HG03139 (cell line): Measurements from ENCODE around the gene SIM2.

Source experiments
- ATAC-seq: cut with Tn5 transposase; IDR thresholded peaks from one replicate; pipeline ENCODE4 v1.9.1; 2021; ENCODE audit not compliant: unreplicated experiment

The SIM2 gene

DNA sequence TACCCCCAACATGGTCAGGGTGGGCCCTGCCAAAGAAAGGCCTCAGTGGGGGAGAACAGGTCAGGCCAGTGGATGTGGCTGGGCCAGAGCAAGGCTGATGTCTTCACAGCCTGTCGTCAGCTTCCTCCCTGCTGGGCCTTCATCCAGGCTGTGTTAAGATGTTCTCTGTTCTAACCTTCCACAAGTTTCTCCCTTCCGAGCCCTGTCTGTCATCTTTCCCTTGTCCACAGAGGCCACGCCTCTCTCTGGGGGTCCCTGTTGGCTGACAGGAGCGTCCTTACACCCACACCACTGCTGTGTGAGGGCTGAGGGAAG, 36.2 kb downstream of the SIM2 start:
- no peak for ATAC-seq

DNA sequence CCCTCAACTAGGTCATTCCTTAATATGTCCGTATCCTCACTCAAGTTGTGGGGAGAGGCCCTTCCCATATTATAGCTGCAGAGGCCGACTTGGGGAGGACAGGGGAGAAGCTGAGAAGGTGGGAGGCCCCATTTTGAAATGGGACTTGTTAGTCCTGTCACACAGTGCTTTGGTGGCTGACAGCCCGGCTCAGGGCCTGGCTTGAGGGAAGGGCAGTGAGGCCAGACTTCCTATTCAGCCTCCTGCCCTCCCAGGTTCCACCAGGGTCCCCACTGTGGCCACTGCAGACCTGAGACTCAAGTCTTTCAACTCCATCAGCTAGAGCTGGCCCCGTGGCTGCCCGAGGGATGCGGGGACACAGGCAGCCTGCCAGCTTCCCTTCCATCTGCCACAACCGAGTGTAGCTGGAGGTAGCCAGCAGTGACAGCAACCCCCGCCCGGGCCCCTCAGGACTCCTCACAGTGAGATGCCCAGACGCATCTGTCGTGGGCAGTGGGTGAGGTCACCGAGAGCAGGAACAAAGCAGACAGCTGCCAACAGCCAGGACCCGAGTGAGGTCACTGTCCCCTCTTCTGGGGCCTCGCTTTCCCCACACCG, 36.9 kb downstream of the SIM2 start:
- no peak for ATAC-seq

DNA sequence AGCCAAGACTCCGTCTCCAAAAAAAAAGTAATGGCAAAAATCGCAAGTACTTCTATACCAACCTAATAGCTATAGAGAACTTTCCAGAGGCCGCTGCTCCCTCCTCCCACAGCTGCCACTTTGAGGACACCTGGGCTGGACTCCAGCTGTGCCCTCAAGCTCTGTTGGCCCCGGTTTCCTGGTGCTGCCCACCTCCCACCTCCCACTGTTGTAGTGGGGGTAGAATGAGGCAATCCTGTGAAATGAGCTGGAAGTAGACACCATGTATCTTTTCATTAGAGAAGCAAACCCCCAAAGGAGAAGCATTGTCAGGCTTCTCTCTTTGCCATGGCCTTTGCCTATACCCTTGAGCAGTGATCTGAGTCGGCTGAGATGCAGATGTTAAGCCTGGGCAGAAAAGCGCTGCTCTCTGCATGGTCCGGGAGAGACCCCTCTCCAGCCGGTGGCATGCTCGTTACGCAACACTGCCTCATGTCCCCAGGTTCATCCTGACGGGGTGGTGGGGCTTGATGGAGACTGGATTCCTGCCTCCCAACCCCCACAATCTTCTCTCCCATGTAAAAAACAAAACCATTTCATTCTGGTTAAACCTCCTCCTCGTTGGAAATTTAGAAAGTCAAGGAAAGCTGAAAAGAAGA, 39.7 kb downstream of the SIM2 start:
- no peak for ATAC-seq

DNA sequence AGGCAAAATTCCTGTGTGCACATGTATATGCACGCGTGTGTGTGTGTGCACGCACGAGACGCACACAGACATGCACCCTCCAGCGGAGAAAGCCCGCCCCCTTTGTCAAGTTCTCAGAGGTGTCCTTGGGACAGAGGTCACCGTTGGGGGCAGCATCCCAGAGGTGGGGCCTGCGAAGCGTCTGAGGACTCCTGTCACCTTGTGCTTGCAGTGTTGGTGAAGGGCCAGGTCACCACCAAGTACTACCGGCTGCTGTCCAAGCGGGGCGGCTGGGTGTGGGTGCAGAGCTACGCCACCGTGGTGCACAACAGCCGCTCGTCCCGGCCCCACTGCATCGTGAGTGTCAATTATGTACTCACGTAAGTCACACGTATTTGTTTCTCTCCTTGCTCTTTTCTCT, 42.6 kb downstream of the SIM2 start:
- ATAC-seq, result no peak

DNA sequence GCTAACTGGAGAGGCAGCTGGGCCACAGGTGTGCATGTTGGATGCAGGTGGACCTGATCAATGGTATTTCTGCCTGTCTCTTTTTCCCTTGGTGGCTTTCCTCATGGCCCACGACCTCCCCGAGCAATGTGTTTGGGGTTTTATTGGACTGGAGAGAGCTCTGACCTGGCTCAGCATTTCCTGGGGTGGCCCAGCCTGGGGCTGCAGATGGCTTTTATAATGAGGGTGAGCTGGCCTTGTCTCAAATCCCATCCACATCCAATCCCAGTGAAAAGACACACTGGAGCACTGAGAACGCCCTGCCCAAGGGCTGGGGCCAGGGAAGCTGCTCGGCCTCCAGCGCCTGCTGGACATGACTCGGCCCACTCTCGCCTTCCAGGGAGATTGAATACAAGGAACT, 44.1 kb downstream of the SIM2 start:
- no peak for ATAC-seq

DNA sequence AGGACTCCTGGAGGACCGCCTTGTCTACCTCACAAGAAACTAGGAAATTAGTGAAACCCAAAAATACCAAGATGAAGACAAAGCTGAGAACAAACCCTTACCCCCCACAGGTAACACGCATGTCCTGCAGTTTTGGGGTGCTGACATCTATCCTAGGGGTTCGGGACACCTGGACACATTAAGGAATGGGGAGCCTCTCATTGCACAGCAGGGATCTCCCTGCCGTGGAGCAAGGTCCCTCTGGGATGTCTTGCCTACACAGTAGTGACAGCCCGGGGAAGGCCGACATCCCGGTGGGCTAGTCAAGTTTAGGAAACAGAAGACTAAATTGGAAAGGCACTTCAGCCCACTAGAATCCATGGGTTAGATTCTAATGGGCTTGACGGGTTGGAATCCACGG, 44.5 kb downstream of the SIM2 start:
- ATAC-seq, result no peak

DNA sequence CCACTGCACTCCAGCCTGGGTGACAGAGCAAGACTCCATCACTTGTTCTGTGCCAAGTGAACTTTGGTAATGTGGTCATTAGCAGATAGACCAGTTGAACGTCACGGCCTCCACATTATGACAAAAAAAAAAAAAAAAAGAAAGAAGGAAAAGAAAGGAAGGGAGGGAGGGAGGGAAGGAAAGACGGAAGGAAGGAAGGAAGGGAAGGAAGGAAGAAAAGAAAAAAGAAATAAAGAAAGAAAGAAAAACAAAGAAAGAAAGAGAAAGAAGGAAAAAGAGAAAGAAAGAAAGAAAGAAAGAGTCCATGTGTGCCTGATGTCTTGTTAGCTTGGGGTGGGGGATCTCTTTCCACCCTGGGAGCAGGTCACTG, 45.3 kb downstream of the SIM2 start:
- no peak for ATAC-seq

DNA sequence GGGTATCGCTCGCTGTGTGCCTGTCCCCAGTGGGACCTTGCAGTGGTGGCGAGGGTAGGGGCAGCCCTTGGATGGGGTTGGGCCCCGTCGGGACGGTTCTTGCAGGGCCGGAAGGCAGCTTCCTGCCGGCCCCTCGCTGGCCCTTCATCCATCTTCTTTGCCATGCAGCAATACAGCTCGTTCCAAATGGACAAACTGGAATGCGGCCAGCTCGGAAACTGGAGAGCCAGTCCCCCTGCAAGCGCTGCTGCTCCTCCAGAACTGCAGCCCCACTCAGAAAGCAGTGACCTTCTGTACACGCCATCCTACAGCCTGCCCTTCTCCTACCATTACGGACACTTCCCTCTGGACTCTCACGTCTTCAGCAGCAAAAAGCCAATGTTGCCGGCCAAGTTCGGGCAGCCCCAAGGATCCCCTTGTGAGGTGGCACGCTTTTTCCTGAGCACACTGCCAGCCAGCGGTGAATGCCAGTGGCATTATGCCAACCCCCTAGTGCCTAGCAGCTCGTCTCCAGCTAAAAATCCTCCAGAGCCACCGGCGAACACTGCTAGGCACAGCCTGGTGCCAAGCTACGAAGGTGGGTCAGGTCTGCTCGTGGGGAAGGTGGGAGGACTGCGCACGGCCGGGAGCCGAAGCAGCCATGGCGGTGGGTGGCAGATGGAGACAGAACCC, 45.8 kb downstream of the SIM2 start:
- no peak for ATAC-seq

DNA sequence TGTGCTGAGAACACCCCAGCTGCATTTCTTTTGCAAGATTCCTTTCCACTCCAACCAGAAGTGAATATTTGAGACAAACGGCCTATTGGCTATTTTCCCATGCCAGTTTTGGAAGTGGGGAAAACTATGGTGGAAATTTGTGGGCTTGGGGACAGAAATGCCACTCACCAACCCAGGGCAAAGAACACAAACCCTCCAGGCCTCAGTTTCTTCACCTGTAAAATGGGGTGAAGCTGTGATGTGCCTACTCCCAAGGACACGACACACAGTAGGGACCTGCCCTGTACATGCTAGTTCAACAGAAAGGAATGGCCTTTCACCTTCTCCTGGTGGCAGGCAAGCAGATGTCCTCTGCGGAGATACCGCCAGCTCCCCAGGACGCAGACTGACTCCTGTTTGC, 46.5 kb downstream of the SIM2 start:
- no peak for ATAC-seq

DNA sequence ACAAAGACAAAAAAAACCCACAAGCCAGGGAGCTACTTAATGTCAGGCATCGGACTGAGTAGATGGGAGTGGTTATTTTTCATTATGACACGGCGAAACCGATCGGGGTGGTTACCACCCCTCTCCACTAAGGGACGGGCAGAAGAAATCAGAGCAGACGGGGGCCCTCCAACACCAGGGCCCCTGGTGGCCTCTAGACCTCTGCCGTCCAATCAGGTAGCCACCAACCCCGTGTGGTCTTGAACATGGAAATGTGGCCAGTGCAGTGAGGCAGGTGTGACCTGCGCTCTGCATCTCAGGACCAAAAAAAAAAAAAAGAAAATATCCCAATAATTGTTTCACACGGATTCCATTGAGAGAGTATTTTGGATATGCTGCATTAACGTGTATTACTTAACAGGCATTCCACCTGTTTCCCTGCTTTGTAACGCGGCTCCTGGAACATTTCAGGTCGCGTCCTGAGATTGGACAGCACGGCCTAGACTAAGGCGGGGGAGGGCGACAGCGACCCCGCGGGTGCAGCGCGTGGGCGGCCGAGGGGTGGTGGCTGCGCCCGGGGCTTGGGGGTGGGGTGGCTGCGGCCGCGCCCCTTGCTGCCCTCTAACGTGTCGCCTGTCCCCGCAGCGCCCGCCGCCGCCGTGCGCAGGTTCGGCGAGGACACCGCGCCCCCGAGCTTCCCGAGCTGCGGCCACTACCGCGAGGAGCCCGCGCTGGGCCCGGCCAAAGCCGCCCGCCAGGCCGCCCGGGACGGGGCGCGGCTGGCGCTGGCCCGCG, 48.3 kb downstream of the SIM2 start:
- no peak for ATAC-seq

DNA sequence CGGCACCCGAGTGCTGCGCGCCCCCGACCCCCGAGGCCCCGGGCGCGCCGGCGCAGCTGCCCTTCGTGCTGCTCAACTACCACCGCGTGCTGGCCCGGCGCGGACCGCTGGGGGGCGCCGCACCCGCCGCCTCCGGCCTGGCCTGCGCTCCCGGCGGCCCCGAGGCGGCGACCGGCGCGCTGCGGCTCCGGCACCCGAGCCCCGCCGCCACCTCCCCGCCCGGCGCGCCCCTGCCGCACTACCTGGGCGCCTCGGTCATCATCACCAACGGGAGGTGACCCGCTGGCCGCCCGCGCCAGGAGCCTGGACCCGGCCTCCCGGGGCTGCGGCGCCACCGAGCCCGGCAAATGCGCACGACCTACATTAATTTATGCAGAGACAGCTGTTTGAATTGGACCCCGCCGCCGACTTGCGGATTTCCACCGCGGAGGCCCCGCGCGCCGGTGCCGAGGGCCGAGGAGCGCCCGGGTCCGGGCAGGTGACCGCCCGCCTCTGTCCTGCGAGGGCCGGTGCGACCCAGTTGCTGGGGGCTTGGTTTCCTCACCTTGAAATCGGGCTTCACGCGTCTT, 49.0 kb downstream of the SIM2 start:
- ATAC-seq, result no peak

DNA sequence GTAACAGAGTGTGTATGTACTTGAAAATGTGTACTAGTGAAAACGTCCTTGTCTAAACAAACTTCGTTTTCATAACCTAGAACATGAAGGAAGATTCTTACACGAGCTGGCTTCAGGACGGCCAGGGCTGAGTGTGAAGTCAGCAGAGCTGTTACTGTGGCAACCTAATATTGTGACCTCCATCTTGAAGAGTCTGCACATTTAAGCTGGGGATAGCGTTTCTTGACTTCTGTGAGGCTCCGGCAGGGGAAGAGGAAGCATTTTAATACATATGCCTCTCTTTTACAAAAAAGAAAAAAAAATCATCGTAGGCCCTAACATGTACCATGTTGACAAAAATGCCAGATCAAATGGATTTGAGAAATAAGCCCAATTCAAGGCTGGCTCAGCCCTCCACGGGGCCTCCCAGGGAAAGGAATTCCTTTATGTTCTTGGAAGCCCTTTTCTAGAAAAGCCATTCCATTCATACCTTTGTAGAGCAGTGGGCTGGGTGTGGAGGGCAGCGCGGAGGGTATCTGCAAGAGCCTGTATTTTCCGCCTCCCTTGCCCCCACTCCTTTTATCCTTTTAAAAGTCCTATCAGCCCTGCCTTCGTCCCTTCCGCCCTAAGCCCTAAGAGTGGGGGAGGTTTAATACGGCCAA, 51.1 kb downstream of the SIM2 start:
- no peak for ATAC-seq

DNA sequence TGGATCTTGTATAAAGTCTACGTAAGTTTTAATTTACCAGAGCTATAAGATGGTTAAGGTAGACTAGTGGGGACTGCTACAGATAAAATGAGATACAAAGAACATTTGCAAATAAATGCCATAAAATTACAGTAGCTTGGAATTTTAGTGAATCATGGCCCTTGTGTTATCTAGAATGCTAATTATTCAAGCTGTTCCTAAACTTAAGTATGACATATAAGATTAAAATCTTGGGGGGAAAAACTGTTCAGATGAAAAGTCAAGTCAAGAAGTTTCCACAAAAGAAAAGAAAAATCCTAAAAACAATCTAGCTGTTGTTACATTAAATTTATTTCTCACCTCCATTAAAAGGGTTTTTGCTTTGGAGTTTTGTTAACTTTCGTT, 51.7 kb downstream of the SIM2 start:
- no peak for ATAC-seq

DNA sequence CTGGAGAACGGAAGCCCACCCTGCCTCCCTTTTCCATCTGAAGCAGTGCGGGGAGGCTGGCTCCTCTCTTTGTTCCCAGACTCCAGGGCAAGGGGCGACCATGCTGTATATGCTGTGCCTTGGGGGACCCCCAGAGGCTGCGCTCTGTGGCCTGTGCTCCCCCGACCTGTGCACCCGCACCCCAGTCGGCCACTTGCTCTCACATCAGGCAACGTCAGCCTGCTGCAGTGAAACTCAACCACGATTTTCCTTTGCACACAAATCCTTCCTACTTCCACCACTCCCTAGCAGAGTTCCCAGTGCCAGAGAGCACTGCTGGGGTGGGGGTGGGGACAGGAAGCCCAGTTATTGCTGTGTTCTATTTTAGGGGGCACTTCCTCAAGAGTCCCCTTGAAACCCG, 52.5 kb downstream of the SIM2 start:
- ATAC-seq, result no peak

DNA sequence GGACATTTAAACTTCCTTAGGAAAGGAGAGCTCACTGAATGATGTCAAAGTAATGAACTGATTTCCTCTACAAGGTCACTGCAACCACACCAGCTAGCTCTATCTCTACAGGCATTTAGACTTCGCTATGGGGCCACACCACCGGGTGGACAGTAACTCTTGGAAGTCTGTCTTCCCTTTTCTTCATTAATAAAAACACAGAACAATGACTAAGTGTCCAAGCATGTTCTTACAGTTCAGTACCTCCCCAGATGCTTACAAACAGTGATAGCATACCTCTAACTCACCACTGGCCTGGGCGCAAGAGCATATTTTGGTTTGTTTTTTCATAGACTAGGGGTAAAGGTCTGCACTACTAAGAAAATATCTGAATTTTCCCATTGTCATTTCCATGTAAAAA, 54.6 kb downstream of the SIM2 start:
- ATAC-seq, result no peak

DNA sequence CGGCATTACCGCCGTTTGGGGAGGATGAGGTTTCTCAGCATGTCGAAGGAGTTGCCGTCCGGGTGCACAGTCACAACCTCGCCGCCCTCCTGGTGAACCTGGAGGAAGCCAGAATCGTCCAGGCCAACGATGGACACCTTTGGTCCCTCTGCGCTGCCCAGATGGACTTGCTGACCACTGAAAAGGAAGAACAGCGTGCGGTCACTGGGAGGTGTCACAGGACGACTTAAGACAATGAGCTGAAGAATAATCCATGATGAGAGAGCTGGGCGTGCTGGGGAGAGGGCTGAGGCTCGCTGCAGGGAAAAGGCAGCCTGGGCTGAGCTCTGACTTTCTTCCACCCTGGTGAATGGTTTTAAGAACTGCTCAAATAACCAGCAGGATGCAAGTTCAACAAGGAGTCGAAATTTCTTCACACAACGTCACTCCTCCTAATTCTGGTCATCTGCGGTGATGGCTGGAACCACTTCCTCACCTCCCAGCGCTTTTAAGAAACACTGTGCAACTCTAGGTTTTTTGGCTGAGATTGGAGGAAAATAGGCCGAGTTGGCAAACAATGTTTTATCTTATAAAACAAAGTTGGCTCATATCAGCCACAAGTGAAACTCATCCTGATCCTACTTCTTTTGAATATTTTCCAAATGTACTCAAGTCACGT, 55.5 kb downstream of the SIM2 start:
- no peak for ATAC-seq

DNA sequence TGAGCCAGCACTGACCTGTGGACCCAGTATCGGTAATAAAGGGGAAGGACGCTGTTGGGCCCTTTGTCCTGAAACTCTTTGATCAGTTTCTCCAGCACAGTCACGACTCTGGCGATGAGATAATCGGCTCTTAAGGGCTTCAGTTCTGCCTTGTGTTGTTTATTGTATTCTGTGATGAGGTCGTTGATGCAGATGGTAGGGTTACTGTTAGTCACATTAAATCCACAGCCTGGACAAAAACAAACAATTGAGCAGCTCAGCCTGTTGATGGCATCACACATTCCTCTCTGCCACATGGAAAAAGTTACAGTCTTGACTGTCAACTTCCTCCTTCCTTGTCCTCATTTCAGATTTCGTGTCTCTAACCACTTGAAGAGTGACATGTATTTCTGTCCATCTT, 57.6 kb downstream of the SIM2 start:
- no peak for ATAC-seq

DNA sequence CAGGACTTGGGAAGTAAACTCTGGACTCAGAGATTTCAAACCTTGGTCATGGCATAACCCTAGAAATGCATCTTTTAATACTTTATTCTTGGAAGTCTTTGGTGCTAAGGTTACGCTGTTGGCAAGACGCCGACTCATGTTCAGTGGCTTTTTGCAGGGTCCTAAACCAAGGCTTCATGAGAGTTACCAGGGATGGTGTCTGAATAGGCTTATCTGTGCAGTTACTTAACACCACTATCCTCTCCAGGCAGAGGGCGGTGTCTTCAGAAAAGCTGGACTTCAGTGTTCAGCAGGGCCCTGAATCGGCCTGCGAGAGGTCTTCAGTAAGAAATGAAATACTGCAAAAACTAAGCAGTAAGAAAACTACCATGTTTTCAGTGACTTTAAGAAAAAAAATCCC, 58.3 kb downstream of the SIM2 start:
- no peak for ATAC-seq

DNA sequence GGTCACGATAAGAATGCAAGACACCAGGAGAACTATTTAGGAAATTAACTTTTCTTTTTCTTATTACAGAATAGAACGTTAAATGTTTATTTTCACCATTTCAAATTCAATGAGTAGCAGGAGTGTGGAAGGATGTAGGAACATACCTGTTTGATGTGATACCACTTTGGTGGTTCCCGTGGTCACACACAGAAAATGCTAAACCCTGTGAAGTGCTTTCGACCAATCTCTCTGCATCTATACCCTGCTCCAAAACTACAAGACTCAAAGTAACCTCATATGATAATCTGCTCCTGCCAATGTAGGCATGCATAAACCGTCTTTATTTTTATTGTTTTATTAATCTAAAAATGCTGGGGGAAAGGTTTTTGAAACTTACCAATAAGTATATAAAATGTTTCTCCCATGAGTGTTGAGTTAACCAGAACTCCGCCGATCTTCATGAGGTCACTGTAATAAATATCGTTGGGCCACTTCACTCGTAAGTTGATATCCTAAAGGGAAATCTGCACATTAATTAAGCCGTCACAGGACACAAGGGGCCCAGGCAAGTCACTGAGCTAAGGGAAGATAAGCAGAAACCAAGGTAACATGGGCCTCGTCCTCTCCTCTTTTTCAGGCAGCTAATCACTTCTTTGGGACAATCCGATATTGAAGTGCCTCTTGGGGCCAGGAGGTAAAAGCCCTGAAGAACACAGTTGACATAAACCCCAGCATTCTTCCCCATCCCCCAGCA, 60.6 kb downstream of the SIM2 start:
- no peak for ATAC-seq

DNA sequence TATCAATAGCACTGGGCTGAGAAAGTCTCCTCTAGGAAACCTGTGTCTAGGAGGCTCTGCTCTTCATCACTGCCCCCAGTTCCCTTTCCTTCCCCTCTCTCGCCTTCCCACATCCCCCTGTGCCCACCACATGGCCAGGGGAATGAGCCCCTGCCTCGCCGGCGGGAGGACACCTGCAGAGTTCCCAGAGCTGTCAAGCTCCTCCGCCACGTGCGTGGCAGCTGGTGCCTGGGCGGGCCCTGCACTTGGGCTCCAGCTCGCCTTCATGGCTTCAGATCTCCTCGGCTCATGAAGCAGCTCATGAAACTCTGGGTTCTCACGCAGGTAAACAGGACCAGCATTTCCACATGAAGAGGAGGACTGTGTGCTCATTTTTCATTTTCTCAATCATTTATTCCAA, 62.8 kb downstream of the SIM2 start:
- ATAC-seq, result no peak
